Right kidney (tissue), 1 donor: ENCODE measurements around the gene NSUN2.

Experiments
- DNase-seq: peaks from one replicate; pipeline ENCODE4 v3.0.0-alpha.2; 2016

NSUN2 gene

DNA sequence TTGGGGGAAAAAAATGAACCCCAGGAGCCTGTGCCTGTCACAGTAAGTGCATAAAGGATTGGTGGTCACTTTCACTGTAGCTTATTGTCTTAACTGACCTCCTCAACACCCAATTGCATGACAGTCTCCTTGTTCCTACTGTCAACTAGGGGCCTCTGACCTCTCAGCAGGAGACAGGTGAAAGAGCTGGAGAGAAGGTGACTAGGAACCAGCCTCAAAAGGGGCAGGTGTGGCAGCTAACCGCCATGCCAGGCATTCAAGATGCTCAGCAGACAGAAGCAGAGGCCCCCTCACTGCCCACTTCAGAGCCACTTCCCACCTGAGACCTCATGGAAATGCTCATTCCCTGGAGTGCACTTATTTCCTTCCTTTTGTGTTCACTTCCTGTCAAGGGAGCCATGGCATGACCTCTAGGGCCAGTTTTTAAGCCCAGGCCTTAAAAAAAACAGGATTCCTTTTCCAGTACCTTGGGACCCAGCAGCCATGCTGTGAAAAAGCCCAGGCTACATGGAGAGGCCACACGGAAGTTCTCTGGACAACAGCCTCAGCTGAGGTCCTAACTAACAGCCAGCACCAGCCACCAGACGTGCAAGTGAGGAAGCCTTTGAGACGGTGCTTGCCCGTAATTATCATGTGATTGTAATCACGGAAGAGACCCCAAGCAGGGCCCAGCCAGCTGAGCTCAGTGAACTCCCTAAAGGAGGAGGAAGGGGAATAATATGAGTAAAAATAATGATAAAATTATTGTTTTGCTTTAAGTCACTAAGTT lies 74.9 kb downstream of the NSUN2 start:
- no peak for DNase-seq

- DNase-seq = no peak
Observed at GRCh38 chr5:6556802-6557102, 76.1 kb downstream of the NSUN2 start.

DNA sequence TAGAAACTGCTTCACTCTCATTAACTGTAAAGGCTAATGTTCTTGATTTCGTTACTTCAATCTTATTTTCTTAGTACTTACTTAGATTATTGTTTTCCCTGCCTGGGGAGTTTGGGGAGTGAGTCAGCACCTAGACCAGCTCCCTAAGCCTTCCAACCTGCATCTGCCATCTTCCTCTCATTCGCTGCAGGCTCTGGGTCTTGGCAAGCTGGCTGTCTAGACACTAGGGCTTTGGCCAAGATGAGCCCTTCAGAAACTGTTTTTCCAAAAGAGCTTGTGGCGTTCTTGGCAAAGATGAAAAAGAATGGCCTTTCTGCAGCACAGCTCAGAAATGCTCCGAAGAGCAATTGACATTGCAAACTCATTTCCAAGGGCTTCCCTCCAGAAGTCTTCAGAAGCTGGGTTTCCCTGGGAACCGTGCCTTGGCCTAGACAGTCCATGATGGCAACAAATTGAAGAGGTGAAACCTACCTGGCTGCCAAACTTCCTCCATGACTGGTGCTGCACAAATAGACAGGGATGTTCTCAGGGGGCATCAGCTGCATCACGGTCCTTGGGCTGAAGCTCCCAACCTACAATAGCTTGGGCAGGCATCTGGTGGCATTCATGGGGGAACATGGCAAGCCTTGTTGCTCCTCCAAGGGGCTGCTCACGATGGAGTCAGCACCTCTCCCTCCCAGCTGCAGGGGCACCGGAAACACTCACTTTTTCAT lies 76.6 kb downstream of the NSUN2 start:
- DNase-seq = no peak

DNA sequence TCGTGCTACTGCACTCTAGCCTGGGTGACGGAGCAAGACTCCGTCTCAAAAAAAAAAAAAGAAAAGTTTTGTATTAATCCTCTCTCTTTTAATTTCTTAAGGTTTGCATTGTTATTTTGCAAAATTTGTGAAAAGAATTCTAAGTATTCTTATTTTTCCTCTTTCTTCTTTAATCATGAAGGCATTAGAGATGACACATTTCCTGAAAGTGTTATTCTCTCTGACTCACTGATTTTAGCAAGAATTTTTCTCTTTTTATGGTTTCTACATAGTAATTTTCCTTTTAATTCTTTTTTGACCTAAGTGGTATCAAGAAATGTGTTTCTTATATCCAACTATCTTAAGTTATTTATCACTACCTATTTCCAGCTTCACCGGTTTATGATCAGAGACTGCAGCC lies 78.0 kb downstream of the NSUN2 start:
- DNase-seq = no peak

DNA sequence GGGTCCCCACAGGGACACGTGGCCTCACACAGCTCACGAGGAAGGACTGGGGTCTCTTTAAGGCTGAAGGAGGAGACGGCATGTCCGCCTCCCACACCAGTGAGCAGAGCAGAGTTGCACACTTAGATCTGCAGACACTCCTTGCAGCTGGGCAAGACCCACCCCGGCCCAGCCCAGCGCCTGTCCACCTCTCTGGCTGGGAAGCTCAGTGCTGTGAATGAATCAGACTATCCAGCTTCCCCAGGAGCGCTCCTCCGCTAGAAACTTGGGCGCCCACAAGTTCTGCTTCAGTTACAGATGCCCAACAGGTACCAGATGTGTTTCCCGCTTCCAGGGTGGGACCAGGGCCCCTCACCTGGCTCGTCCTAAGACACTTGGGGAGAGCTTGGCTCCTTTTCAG lies 78.9 kb downstream of the NSUN2 start:
- no peak for DNase-seq

DNA sequence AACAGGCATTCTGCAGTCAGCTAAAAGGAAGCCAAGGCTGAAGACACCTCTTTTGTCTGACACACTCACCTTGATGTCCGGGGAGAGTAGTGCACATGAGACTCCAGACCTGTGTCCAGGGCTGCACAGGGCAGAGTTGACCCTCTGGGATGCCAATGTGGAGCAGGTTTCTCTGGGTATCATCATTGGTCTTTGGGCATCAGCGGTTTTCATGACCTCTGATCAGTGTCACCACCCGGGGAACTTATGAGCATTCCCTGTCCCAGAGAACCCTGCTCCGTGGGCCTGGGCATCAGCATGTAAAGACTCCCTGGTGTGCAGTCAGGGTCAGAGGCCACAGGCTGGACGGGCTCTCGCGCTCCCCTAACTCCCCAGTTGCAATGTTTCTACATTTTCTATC lies 80.2 kb downstream of the NSUN2 start:
- DNase-seq = no peak

GRCh38 chr5:6551955-6552313 lies 80.9 kb downstream of the NSUN2 start:
- DNase-seq = no peak

DNA sequence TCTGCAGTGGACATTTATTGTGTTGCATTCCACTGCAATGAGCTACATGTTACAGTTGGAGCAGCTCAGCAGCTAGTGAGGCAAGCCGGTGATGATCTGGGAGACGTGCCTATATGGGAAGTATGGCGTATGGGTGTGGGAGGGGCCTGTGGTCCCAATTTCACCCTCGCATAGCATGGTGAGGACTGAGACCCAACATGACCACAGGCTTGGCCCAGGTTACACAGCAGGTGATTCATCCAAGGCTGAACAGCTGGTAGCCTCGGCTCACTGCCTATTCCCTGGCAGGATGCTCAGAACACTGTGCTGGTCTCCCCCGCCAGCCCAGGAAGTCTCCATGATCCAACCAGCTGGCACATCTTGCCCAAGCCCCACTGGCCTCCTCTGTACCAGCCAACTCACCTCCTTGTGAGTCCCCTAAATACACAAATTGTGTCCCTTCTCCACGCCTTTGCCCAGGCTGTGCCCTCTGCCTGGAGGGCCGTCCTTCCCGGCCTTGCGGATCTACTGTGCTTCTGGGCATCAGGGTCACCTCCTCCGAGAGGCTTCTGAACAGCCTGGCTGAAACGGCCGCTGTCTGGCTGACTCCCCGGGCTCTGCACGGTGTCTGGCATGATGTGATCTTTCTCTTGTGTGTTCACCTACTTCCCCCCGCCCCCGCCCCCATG lies 81.4 kb downstream of the NSUN2 start:
- no peak for DNase-seq

DNA sequence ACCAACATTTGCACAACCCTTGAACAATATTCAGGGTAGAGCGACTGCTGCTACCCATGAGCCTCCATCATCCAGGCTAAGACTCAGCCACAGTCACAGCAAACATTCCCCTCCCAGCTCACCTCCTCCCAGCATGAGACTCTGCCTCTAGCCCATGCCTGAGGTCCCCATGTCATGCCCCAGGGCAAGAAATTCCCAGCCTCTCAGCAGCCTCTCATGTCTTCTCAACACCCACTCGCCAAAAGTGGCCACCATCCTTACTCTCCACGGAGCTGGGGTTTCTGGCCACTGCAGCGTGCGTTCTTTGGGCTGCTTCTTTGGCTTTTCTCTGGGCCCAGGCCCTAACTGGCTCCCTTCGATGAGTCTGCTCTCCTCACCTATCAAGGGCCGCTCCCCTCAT lies 82.2 kb downstream of the NSUN2 start:
- no peak for DNase-seq
